HEK293 (cell line): ENCODE data around the gene CYTL1.
A peak's percentile ranks its signal among the peaks of the same experiment; 100 is the strongest.

Experiments
- GLIS2 ChIP-seq: fragments of 450-650 bp; formaldehyde crosslinking; IDR thresholded peaks from 2 replicates; pipeline ENCODE4 v1.5.1; 2016; ENCODE audit warnings: missing biosample characterization, missing genetic modification characterization
- HIC1 ChIP-seq: fragments of 450-650 bp; formaldehyde crosslinking; IDR thresholded peaks from 2 replicates; pipeline ENCODE4 v1.5.1; 2016; ENCODE audit warnings: missing biosample characterization, missing genetic modification characterization
- INSM2 ChIP-seq: fragments of 450-650 bp; formaldehyde crosslinking; IDR thresholded peaks from 2 replicates; pipeline ENCODE4 v1.5.1; 2016; ENCODE audit warnings: missing biosample characterization, missing genetic modification characterization
- MEIS1 ChIP-seq: sonication (generic); formaldehyde crosslinking; IDR thresholded peaks from 2 replicates; pipeline ENCODE4 v1.8.1; 2022; ENCODE audit warnings: missing genetic modification reagents, mild to moderate bottlenecking, borderline replicate concordance
- MZF1 ChIP-seq: fragments of 450-650 bp; formaldehyde crosslinking; IDR thresholded peaks from 2 replicates; pipeline ENCODE4 v1.5.1; 2017; ENCODE audit warnings: missing biosample characterization, missing genetic modification characterization, borderline replicate concordance
- RBAK ChIP-seq: fragments of 450-650 bp; formaldehyde crosslinking; IDR thresholded peaks from 2 replicates; pipeline ENCODE4 v1.5.1; 2016; ENCODE audit warnings: missing biosample characterization, missing genetic modification characterization
- SCRT1 ChIP-seq: fragments of 450-650 bp; formaldehyde crosslinking; IDR thresholded peaks from 2 replicates; pipeline ENCODE4 v1.5.1; 2016; ENCODE audit warnings: missing biosample characterization, missing genetic modification characterization, borderline replicate concordance
- SCRT2 ChIP-seq: fragments of 450-650 bp; formaldehyde crosslinking; IDR thresholded peaks from 2 replicates; pipeline ENCODE4 v1.5.1; 2016; ENCODE audit warnings: missing biosample characterization, missing genetic modification characterization
- TSHZ1 ChIP-seq: fragments of 450-650 bp; formaldehyde crosslinking; IDR thresholded peaks from 2 replicates; pipeline ENCODE4 v1.5.1; 2016; ENCODE audit warnings: missing biosample characterization, missing genetic modification characterization, borderline replicate concordance
- ZBTB26 ChIP-seq: fragments of 450-650 bp; formaldehyde crosslinking; optimal IDR thresholded peaks from 2 replicates; pipeline ENCODE3; 2016; ENCODE audit warnings: missing biosample characterization, mild to moderate bottlenecking, missing genetic modification characterization
- ZFP69B ChIP-seq: fragments of 450-650 bp; formaldehyde crosslinking; IDR thresholded peaks from 2 replicates; pipeline ENCODE4 v1.5.1; 2016; ENCODE audit warnings: missing biosample characterization, missing genetic modification characterization
- ZNF138 ChIP-seq: fragments of 450-650 bp; formaldehyde crosslinking; IDR thresholded peaks from 2 replicates; pipeline ENCODE4 v1.5.1; 2016; ENCODE audit warnings: missing biosample characterization, missing genetic modification characterization, borderline replicate concordance
- ZNF155 ChIP-seq: fragments of 450-650 bp; formaldehyde crosslinking; IDR thresholded peaks from 2 replicates; pipeline ENCODE4 v1.5.1; 2016; ENCODE audit warnings: missing biosample characterization, missing genetic modification characterization
- ZNF157 ChIP-seq: fragments of 450-650 bp; formaldehyde crosslinking; IDR thresholded peaks from 2 replicates; pipeline ENCODE4 v1.5.1; 2016; ENCODE audit warnings: missing biosample characterization, missing genetic modification characterization
- ZNF18 ChIP-seq: fragments of 450-650 bp; formaldehyde crosslinking; IDR thresholded peaks from 2 replicates; pipeline ENCODE4 v1.5.1; 2016; ENCODE audit warnings: missing biosample characterization, missing genetic modification characterization
- ZNF37A ChIP-seq: fragments of 450-650 bp; IDR thresholded peaks from 2 replicates; pipeline ENCODE4 v1.5.1; 2018; ENCODE audit warnings: missing biosample characterization, missing genetic modification characterization
- ZNF513 ChIP-seq: fragments of 450-650 bp; IDR thresholded peaks from 2 replicates; pipeline ENCODE4 v1.5.1; 2018; ENCODE audit warnings: missing biosample characterization, missing genetic modification characterization
- ZNF600 ChIP-seq: fragments of 450-650 bp; formaldehyde crosslinking; IDR thresholded peaks from 2 replicates; pipeline ENCODE4 v1.5.1; 2016; ENCODE audit warnings: missing biosample characterization, missing genetic modification characterization
- TF ChIP-seq, protein P1 (sequence below): fragments of 450-650 bp; formaldehyde crosslinking; IDR thresholded peaks from 2 replicates; pipeline ENCODE4 v1.5.1; 2017; ENCODE audit warnings: missing biosample characterization, missing genetic modification characterization
- TF ChIP-seq, protein P2 (sequence below): fragments of 450-650 bp; formaldehyde crosslinking; IDR thresholded peaks from 2 replicates; pipeline ENCODE4 v1.5.1; 2016; ENCODE audit warnings: missing biosample characterization, missing genetic modification characterization, low read depth

Gene CYTL1

GRCh38 chr4:5037553-5038551 is 18.6 kb upstream of the CYTL1 start (continued):
- TF ChIP-seq TSHZ1 (tag by site-specific recombination) (peak; percentile 13; the same call in 1 of the 2 replicates), HIC1 (0 out of 2 replicates have a peak, but pooled peaks have one; percentile 27), SCRT1 (no peak), GLIS2 (tag by site-specific recombination) (no peak), ZNF513 (peak; percentile 58), ZNF138 (no peak), ZNF157 (tag by site-specific recombination) (no peak), ZFP69B (tag by site-specific recombination) (0 out of 2 replicates have a peak, but pooled peaks have one; percentile 35), ZNF37A (tag by site-specific recombination) (no peak), ZNF600 (tag by site-specific recombination) (0 out of 2 replicates have a peak, but pooled peaks have one; percentile 25), MZF1 (tag by site-specific recombination) (peak; percentile 47; the same call in 1 of the 2 replicates), INSM2 (tag by site-specific recombination) (peak; percentile 84), MEIS1 (CRISPR knock-in tag) (no peak), ZNF155 (tag by site-specific recombination) (no peak), RBAK (tag by site-specific recombination) (no peak), SCRT2 (tag by site-specific recombination) (no peak), ZNF18 (tag by site-specific recombination) (no peak), ZBTB26 (tag by site-specific recombination) (no peak)
- TF ChIP-seq, protein P1, sequence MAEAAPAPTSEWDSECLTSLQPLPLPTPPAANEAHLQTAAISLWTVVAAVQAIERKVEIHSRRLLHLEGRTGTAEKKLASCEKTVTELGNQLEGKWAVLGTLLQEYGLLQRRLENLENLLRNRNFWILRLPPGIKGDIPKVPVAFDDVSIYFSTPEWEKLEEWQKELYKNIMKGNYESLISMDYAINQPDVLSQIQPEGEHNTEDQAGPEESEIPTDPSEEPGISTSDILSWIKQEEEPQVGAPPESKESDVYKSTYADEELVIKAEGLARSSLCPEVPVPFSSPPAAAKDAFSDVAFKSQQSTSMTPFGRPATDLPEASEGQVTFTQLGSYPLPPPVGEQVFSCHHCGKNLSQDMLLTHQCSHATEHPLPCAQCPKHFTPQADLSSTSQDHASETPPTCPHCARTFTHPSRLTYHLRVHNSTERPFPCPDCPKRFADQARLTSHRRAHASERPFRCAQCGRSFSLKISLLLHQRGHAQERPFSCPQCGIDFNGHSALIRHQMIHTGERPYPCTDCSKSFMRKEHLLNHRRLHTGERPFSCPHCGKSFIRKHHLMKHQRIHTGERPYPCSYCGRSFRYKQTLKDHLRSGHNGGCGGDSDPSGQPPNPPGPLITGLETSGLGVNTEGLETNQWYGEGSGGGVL (tag by site-specific recombination), result 0 out of 2 replicates have a peak, but pooled peaks have one; percentile 9
- TF ChIP-seq, protein P2, sequence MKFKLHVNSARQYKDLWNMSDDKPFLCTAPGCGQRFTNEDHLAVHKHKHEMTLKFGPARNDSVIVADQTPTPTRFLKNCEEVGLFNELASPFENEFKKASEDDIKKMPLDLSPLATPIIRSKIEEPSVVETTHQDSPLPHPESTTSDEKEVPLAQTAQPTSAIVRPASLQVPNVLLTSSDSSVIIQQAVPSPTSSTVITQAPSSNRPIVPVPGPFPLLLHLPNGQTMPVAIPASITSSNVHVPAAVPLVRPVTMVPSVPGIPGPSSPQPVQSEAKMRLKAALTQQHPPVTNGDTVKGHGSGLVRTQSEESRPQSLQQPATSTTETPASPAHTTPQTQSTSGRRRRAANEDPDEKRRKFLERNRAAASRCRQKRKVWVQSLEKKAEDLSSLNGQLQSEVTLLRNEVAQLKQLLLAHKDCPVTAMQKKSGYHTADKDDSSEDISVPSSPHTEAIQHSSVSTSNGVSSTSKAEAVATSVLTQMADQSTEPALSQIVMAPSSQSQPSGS (tag by site-specific recombination), result peak; percentile 84
